Colonic mucosa (tissue), 4 donors: Measurements from ENCODE around the gene CPZ. TPM values are rescaled to one million over a fixed set of nuclear protein-coding genes. Genes with fewer than 3 reads are reported as not detected.

Source experiments
- DNase-seq: peaks from one replicate; pipeline ENCODE4 v3.0.0-alpha.2; 2020
- H3K27ac ChIP-seq: fragments of 200-600 bp; one replicate; pipeline ENCODE4 v1.8.0; 2021
- H3K27me3 ChIP-seq: fragments of 200-600 bp; one replicate; pipeline ENCODE4 v1.8.0; 2021
- H3K36me3 ChIP-seq: fragments of 200-600 bp; one replicate; pipeline ENCODE4 v1.8.0; 2021
- H3K4me1 ChIP-seq: fragments of 200-600 bp; one replicate; pipeline ENCODE4 v1.8.0; 2021; ENCODE audit warnings: mild to moderate bottlenecking
- H3K4me3 ChIP-seq: fragments of 200-600 bp; one replicate; pipeline ENCODE4 v1.8.0; 2021
- H3K9ac ChIP-seq, 2 donors: one replicate each; pipeline ENCODE4 v1.7.0; 2013; ENCODE audit warnings: control low read depth in 2 of 2, low read depth in 2 of 2, low read length in 2 of 2
- H3K9me3 ChIP-seq: fragments of 200-600 bp; one replicate; pipeline ENCODE4 v1.8.0; 2021
- CTCF ChIP-seq: fragments of 200-600 bp; IDR thresholded peaks from one replicate; pipeline ENCODE4 v1.8.0; 2022; ENCODE audit warnings: antibody characterized with exemption, mild to moderate bottlenecking
- intact Hi-C: fragments of 100-400 bp; cut with DNase I; formaldehyde crosslinking; loops from one replicate; pipeline ENCODE4 v1.14.1; 2022
- total RNA-seq, 2 donors: library from RNA; stranded (reverse); fragmentation: NEBNext Ultra II Directional in 1 of 2; extraction: Animal tissue kit (Norgen Biotek cat#: 25700) in 1 of 2; gene quantifications; one replicate each; pipeline ENCODE4 v1.2.1, GENCODE V29; 2021
- donor health status: healthy.
- donor health status: DM: no; HTN: no; CAD: no.
- donor health status: DM: no; HTN: no; CAD: no.

Gene CPZ
- total RNA-seq, 2 donors from 2014 or later = 1.2 to 1.5 TPM

- Histone ChIP-seq H3K4me3 (no peak overlapping the region), H3K4me1 (no peaks in the 10 kb centered on the region), H3K9me3 (no peaks in the 10 kb centered on the region), H3K36me3 (no peaks in the 10 kb centered on the region), H3K27me3 (peaks cover 4% of the 10 kb centered on the region), H3K9ac (no peak overlapping the region), H3K27ac (no peak overlapping the region)
- no peak for DNase-seq
- intact Hi-C loops = no loop called here
- TF ChIP-seq CTCF = no peak
Measured at GRCh38 chr4:8609824-8610350, 17.3 kb downstream of the CPZ start.

DNA sequence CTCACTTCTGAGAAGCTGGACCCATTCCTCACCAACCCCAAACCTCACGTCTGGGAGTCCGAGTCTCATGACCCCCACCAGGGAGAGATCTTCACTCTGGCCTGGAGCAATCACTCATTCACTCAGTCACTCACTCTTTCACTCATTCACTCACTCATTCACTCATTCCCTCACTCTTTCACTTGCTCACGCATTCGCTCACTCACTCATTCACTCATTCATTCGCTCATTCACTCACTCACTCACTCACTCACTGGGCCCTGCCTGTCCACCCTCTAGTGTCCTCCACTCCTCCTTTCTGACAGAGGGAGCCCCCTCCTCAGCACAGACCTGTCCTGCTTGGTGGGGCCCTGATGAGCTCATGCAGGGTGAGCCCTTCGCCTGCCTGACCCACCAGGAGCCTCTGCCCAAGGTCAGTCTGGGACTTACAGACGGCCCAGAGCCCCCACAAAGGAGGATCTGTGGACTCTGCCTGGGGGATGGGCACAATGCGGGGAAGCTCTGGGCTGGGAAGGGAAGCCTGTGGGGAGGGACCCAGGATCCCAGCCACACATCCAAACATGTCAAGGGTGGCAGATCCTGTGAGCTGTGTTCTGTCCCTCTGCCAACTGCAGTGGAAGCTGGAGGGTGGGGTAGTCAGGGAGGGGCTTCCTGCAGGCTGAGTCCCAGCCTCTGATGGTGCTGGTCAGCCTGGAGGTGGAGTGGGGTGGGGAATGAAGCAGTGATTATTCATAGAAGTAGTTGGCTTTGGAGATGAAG is 18.5 kb downstream of the CPZ start:
- intact Hi-C loops = no loop called here
- H3K4me3 ChIP-seq = no peak overlapping the region
- no peak overlapping the region for H3K9ac ChIP-seq
- H3K27ac ChIP-seq = no peak overlapping the region
- H3K36me3 ChIP-seq = no peaks in the 10 kb centered on the region
- DNase-seq = no peak
- H3K4me1 ChIP-seq = no peaks in the 10 kb centered on the region
- H3K9me3 ChIP-seq = no peaks in the 10 kb centered on the region
- no peak for TF ChIP-seq CTCF
- peaks cover 4% of the 10 kb centered on the region for H3K27me3 ChIP-seq

GRCh38 chr4:8612646-8613045 is 20.1 kb downstream of the CPZ start:
- Histone ChIP-seq H3K27me3 (no peaks in the 10 kb centered on the region), H3K27ac (no peak overlapping the region), H3K4me1 (no peaks in the 10 kb centered on the region), H3K4me3 (no peak overlapping the region), H3K36me3 (no peaks in the 10 kb centered on the region), H3K9me3 (no peaks in the 10 kb centered on the region), H3K9ac (no peak overlapping the region)
- no peak for DNase-seq
- no peak for TF ChIP-seq CTCF
- intact Hi-C loops = no loop called here

- no peak overlapping the region for H3K9ac ChIP-seq
- intact Hi-C loops = no loop called here
- H3K27me3 ChIP-seq = no peaks in the 10 kb centered on the region
- H3K9me3 ChIP-seq = no peaks in the 10 kb centered on the region
- TF ChIP-seq CTCF = no peak
- DNase-seq = no peak
- no peaks in the 10 kb centered on the region for H3K4me1 ChIP-seq
- H3K27ac ChIP-seq = no peak overlapping the region
- H3K4me3 ChIP-seq = no peak overlapping the region
- H3K36me3 ChIP-seq = no peaks in the 10 kb centered on the region
Measured at GRCh38 chr4:8613421-8614364, 21.1 kb downstream of the CPZ start.

GRCh38 chr4:8614365-8615193 is 22.0 kb downstream of the CPZ start:
- no peak overlapping the region for H3K9ac ChIP-seq
- no peak for TF ChIP-seq CTCF
- H3K9me3 ChIP-seq = no peaks in the 10 kb centered on the region
- no peaks in the 10 kb centered on the region for H3K4me1 ChIP-seq
- H3K4me3 ChIP-seq = no peak overlapping the region
- no peaks in the 10 kb centered on the region for H3K27me3 ChIP-seq
- H3K36me3 ChIP-seq = no peaks in the 10 kb centered on the region
- intact Hi-C loops = no loop called here
- no peak for DNase-seq
- H3K27ac ChIP-seq = no peak overlapping the region
